HG03066 (cell line): Measurements from ENCODE around the gene METTL24.
"Not testable (repeated sequence)": the region's sequence is repeated elsewhere in the genome, so short reads cannot be mapped to it uniquely, and the experiment has no call there.

Source experiments
- ATAC-seq: cut with Tn5 transposase; IDR thresholded peaks from one replicate; pipeline ENCODE4 v1.9.1; 2021; ENCODE audit warnings: low read depth; ENCODE audit not compliant: unreplicated experiment

METTL24 gene

DNA sequence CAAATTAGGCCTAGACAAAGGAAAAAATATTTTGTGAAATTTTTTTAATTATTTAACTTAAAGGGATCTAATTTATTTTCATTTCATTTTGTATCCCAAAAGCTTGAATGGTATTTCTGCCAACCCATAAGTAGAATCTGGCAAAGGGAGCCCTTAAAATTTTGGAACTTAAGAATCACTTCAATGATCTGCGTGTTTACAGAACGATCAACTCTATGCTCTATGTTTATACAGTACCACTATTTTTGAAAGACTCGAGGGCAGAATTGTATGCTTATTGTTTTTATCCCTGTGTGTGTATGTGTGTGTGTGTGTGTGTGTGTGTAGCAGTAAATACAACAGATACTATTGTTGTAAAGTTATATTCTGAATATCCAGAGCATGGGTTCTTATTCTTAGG, 39.2 kb downstream of the METTL24 start:
- no peak for ATAC-seq

DNA sequence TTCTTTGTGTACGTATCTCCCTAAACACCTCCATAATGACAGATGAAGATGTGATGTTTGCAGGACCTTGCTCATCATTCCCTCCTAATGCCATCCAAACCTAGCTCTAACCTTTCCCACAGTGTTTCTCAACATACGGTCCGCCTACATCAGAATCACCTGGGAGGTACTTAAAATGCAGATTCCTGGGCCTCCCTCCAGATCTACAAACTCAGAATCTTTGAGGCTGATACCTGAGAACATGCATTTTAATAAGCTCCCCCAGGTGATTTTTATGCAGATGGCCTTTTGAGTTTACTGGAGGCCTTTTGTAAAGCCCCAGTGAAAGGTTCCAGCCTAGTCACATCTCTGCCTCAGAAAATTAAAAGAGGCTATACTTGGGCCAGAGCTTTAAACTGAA, 40.5 kb downstream of the METTL24 start:
- ATAC-seq = no peak

DNA sequence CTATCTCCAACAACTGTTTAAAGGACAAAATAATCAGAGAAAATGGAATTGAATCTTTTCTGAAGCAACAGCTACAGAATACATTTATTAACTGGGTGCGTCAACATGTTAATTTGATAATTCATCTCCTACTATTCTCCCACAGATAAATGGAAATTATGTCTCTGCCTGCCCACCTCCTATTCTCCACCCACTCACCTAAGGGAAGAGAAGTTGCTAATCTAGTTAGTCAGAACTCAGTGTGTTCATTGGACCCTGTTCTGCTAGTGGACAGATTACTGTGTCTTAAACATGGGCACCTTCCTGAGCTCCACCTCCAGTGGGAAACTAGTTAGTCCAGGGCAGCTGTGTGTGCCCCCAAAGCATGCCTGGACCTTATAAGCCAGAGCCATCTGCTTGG, 41.0 kb downstream of the METTL24 start:
- no peak for ATAC-seq

- ATAC-seq = no peak
These were observed 42.2 kb downstream of the METTL24 start for GRCh38 chr6:110315869-110316398.

GRCh38 chr6:110315207-110315868, 42.8 kb downstream of the METTL24 start:
- ATAC-seq = no peak

DNA sequence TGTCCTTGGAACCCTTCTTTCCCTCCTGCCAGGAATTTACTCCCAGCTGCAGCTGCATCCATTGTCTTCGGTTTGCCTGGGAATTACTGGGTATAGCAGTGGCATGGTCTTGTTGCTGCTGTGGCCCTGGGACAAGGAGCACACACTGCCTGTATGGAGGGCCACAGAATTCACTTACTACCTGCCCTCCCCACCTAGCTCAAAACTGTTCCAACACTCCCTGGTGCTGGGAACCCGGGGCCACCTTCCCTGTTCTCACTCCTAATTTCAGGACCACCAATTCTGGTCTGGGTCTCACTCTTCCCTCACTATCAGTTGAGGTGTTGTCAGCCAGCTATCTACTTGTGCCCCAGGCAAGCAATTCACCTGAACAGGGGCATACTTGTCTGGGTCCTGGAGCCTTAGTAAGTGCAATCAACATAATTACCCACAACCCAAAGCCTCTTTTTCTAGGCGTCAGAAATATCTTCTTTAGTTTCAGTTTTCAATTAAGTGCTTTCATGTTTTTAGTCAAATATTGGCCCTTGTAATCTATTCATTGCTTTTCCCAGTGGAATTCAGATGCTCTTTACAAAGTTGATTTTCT, 47.2 kb downstream of the METTL24 start:
- ATAC-seq = no peak

- ATAC-seq = not testable (repeated sequence)
These were observed 48.7 kb downstream of the METTL24 start for GRCh38 chr6:110309432-110309831.

GRCh38 chr6:110307368-110307767, 50.8 kb downstream of the METTL24 start:
- no peak for ATAC-seq

GRCh38 chr6:110305832-110306231, 52.3 kb downstream of the METTL24 start:
- not testable (repeated sequence) for ATAC-seq

- ATAC-seq = not testable (repeated sequence)
These were observed 54.5 kb downstream of the METTL24 start for GRCh38 chr6:110303692-110304091.

GRCh38 chr6:110298916-110299315, 59.2 kb downstream of the METTL24 start:
- ATAC-seq = no peak

- no peak for ATAC-seq
These were observed 59.7 kb downstream of the METTL24 start for GRCh38 chr6:110298411-110298810.

GRCh38 chr6:110296241-110297025, 61.7 kb downstream of the METTL24 start:
- no peak for ATAC-seq

DNA sequence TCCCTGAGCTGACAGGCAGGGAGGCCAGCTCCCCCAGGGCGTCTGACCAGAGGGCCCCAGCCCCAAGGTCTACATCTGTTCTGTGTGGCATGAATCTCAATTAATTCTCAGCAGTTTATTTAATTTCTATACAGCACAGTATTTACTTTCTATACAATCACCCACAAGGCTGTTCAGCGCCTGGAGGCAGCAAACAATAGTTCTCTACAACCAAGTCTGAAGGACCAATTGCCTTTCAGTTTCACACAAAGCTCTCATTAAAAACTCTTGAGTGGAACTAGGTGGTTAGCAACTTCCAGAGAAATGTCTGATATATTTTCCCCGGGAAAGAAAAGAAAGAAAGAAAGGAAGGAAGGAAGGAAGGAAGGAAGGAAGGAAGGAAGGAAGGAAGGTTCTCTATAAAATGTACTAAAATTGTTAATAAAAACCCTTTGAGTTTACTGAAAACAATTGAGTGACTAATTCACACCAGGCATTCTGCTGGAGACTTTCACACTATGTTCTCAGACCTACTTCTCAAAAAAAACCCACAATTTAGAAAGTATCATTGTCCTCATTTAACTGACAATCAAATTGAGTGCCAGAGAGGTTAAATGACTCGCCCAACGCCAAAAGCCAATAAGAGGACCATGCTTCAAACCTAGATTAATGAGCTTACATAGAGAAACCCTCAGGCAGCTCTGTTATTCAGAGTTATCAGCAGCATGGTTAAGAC, 62.5 kb downstream of the METTL24 start:
- ATAC-seq = no peak

DNA sequence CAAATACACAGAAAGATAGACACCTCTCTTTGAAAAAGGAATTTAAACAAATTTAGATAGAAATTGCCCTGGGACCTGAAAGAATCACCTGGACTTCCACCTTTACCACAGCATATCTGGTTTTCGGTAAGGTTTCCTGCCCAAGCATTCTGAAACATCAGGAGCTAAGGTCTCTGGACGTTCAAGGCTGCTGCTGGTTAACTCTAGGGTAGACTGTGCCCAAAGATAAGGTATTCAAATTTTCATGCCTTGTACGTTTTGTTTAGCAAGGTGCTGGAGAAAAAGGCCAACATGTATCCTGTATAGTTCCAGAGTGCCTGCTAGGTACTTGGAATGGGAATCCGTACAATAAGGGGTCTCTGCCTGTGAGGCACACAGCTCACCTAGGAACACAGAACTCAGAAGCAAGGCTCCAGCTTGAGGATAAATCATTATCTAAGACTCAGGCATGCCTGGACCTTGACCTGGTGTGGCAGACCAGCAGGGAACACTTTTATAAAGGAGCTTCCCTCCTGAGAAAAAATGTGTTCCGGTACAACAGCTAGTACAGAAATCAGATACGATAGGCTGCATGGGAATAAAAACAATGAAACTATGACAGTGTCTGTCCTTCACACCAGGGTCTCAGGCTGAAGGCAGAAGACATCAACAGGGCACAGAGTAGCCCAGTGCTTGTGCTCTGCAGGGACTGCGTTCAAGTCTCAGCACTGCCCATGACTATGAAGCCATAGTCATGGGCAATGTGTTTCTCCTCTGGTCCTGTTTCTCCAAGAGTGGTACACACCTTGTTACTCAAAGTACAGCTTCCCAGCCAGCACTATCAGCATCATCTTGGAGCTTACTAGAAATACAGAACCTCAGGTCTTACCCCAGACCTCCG, 70.4 kb downstream of the METTL24 start:
- ATAC-seq = no peak

GRCh38 chr6:110285306-110286060, 72.7 kb downstream of the METTL24 start:
- ATAC-seq = no peak

DNA sequence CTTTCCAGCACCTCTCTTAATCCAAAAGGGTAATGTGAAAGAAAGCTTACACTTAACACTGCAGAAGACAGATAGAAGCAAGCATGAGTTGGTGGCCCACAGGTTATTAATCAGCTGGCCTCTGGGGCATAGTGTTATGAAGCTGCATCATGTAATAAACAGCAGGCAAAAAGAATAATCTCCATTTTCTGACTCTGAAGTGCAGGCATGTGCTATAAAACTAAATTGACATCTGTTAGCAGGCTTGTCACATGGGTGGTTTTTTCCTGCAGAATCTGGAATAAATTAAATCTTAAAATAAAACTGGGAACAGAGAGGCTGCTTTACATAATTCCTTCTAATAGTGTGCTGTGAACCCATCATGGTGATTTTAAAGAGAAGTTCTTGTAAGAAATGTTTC, 73.3 kb downstream of the METTL24 start:
- no peak for ATAC-seq

DNA sequence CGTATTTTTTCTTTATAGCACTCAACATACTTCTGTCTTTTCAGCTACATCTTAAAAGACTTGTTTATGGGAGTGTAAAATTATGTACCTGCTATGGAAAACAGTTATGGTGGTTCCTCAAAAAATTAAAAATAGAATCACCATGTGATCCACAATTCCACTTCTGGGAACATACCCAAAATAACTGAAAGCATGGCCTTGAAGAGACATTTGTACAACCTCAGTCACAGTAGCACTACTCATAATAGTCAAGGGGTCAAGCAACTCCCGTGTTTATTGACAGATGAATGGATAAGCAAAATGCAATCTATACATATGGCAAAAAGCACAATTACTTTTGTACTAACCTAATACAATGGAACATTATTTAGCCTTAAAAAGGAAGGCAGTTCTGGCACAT, 74.5 kb downstream of the METTL24 start:
- ATAC-seq = no peak

GRCh38 chr6:110282412-110282811, 75.7 kb downstream of the METTL24 start:
- ATAC-seq = no peak
